Natural killer cell treated with Interleukin-12 subunit alpha and Interleukin-12 subunit beta and Interleukin-15 and Interleukin-18, amount 100 ng/mL, for 72 hours (primary cell): ENCODE measurements around the gene HUWE1. TPM values are rescaled to one million over a fixed set of nuclear protein-coding genes. Genes with fewer than 3 reads are reported as not detected.
"Not testable (repeated sequence)": the region's sequence is repeated elsewhere in the genome, so short reads cannot be mapped to it uniquely, and the experiment has no call there.

Source experiments
- ATAC-seq, 2 donors: fragments of 150-1000 bp; cut with Tn5 transposase in 1 of 2; sonication (Bioruptor Pico), chemical (Tn5 transposase) in 1 of 2; 2 replicates each; pipeline ENCODE4 v1.10.0; 2021
- DNase-seq: peaks from one replicate; pipeline ENCODE4 v3.0.0; 2022; ENCODE audit warnings: low spot score
- H3K27ac Mint-ChIP-seq, 2 donors: 1 replicate in 1 of 2; 2 replicates in 1 of 2; pipeline ENCODE4 v1.8.0; 2022; ENCODE audit warnings: mixed read lengths in 2 of 2, mild to moderate bottlenecking in 1 of 2, moderate library complexity in 1 of 2
- H3K27me3 Mint-ChIP-seq, 2 donors: 1 replicate in 1 of 2; 2 replicates in 1 of 2; pipeline ENCODE4 v1.8.0; 2022; ENCODE audit warnings: mixed read lengths in 2 of 2
- H3K36me3 Mint-ChIP-seq: one replicate; pipeline ENCODE4 v1.8.0; 2022; ENCODE audit warnings: mixed read lengths
- H3K4me1 Mint-ChIP-seq, 2 donors: 1 replicate in 1 of 2; 2 replicates in 1 of 2; pipeline ENCODE4 v1.8.0; 2022; ENCODE audit warnings: low read depth in 2 of 2, mixed read lengths in 2 of 2, mild to moderate bottlenecking in 1 of 2
- H3K4me3 Mint-ChIP-seq: one replicate; pipeline ENCODE4 v1.8.0; 2022; ENCODE audit warnings: mixed read lengths
- H3K9me3 Mint-ChIP-seq: 2 replicates; pipeline ENCODE4 v1.8.0; 2022; ENCODE audit warnings: mixed read lengths
- total RNA-seq, 2 donors: library from RNA; stranded (reverse); gene quantifications; one replicate each; pipeline ENCODE4 v1.2.3, GENCODE V29; 2022

The HUWE1 gene
- total RNA-seq, 2 donors from 2014 or later: 574 to 813 TPM

DNA sequence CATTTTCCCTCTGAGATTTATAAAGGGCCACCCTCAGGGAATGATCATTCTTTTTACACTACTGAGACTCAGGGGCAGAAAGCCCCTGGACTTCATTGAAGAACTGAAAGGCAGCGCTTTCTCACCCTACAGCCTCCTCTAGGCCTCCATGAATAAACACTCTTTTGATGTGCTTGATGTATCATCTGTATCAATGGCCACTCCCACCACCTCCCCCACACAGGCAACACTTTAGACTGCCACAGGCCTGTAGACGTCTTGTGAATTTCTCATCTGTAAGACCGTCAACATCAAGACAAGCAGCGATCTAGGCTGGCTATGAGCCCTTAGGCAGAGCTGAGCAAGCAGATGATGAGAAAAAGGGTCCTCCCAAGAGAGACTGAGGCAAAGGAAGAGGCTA lies 123.2 kb downstream of the HUWE1 start:
- Mint-ChIP-seq H3K36me3 (peaks cover 52% of the 10 kb centered on the region), H3K27ac (no peak overlapping the region), H3K9me3 (no peaks in the 10 kb centered on the region), H3K4me1 (peaks cover 9 to 13% of the 10 kb centered on the region in 2 donors), H3K4me3 (no peak overlapping the region), H3K27me3 (peaks cover 0 to 5% of the 10 kb centered on the region in 2 donors)
- DNase-seq (no peak), ATAC-seq (peak in 1 of 2 donors; percentile 41)

- Mint-ChIP-seq H3K36me3 (peaks cover 51% of the 10 kb centered on the region), H3K9me3 (no peaks in the 10 kb centered on the region), H3K4me1 (peaks cover 8 to 12% of the 10 kb centered on the region in 2 donors), H3K27me3 (peaks cover 0 to 3% of the 10 kb centered on the region in 2 donors), H3K27ac (peak overlapping the region in 1 of 2 donors; percentile 40), H3K4me3 (no peak overlapping the region)
- no peak for ATAC-seq
- no peak for DNase-seq
Observed at GRCh38 chrX:53561912-53562311, 124.6 kb downstream of the HUWE1 start.

DNA sequence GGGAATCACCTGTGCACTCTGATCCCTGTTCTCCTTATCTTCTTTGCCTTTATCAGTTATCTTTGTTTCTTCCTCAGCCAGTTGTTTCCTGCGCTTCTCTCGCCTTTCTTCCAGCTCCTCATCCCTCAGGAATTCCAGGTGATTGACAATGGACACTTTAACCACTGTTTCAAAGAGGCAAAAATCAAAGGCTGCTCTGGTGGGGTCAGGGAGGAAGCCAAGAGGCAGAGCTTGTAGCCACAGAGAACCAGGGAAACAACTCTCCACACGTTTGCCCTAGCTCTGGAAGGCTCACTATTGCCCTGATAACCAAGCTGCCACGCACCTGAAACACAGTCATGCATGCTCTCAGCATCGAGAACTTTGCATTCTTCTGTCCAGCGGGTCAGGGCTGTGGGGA lies 127.9 kb downstream of the HUWE1 start:
- Mint-ChIP-seq H3K27me3 (peaks cover 0 to 2% of the 10 kb centered on the region in 2 donors), H3K36me3 (peaks cover 48% of the 10 kb centered on the region), H3K4me1 (peaks cover 9 to 11% of the 10 kb centered on the region in 2 donors), H3K4me3 (no peak overlapping the region), H3K27ac (no peak overlapping the region), H3K9me3 (no peaks in the 10 kb centered on the region)
- DNase-seq (no peak), ATAC-seq (no peak)

- ATAC-seq (no peak), DNase-seq (no peak)
- Mint-ChIP-seq H3K4me3 (no peak overlapping the region), H3K9me3 (no peaks in the 10 kb centered on the region), H3K36me3 (peaks cover 45% of the 10 kb centered on the region), H3K27ac (peak overlapping the region in 1 of 2 donors; percentile 49), H3K27me3 (peaks cover 0 to 2% of the 10 kb centered on the region in 2 donors), H3K4me1 (peaks cover 9 to 11% of the 10 kb centered on the region in 2 donors)
Observed at GRCh38 chrX:53556868-53557267, 129.7 kb downstream of the HUWE1 start.

- ATAC-seq (no peak), DNase-seq (no peak)
- H3K9me3 Mint-ChIP-seq: no peaks in the 10 kb centered on the region
- no peak overlapping the region for H3K4me3 Mint-ChIP-seq
- H3K36me3 Mint-ChIP-seq: peaks cover 37% of the 10 kb centered on the region
- H3K27me3 Mint-ChIP-seq: peaks cover 0 to 5% of the 10 kb centered on the region in 2 donors
- H3K4me1 Mint-ChIP-seq: peaks cover 10 to 34% of the 10 kb centered on the region in 2 donors
- H3K27ac Mint-ChIP-seq: no peak overlapping the region
Observed at GRCh38 chrX:53550756-53551463, 135.6 kb downstream of the HUWE1 start.

- peaks cover 10 to 36% of the 10 kb centered on the region in 2 donors for H3K4me1 Mint-ChIP-seq
- peaks cover 0 to 5% of the 10 kb centered on the region in 2 donors for H3K27me3 Mint-ChIP-seq
- peaks cover 38% of the 10 kb centered on the region for H3K36me3 Mint-ChIP-seq
- peak overlapping the region; percentile 28 to 62 for H3K27ac Mint-ChIP-seq
- ATAC-seq: peak; percentile 77 to 78
- no peaks in the 10 kb centered on the region for H3K9me3 Mint-ChIP-seq
- peak; percentile 63 for DNase-seq
- H3K4me3 Mint-ChIP-seq: no peak overlapping the region
Observed at GRCh38 chrX:53547668-53548067, 138.9 kb downstream of the HUWE1 start.

- H3K27ac Mint-ChIP-seq: no peak overlapping the region
- no peak overlapping the region for H3K4me3 Mint-ChIP-seq
- H3K36me3 Mint-ChIP-seq: peaks cover 34% of the 10 kb centered on the region
- H3K9me3 Mint-ChIP-seq: no peaks in the 10 kb centered on the region
- H3K4me1 Mint-ChIP-seq: peaks cover 10 to 24% of the 10 kb centered on the region in 2 donors
- peaks cover 0 to 8% of the 10 kb centered on the region in 2 donors for H3K27me3 Mint-ChIP-seq
- DNase-seq: no peak
- no peak for ATAC-seq
Observed at GRCh38 chrX:53544936-53545335, 141.6 kb downstream of the HUWE1 start.

DNA sequence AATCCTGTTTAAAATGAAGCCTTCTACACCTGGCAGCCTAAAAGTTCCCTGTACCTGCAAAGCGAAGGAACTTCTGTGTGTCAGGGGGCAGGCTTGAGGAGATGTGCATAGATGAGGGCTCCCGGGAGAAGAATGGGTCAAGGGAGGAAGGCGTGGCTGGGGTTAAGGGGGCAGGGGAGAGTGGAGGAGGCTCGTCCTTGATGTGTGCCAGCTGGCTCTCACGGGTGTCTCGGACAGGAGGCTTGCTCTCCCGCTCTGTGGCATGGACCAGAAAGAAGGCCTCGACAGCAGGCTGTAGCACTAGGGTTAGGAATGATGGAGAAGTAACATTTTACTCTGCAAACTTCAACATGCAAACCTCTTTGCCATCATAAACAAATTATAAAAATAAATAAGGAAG lies 147.7 kb downstream of the HUWE1 start:
- ATAC-seq (no peak), DNase-seq (no peak)
- Mint-ChIP-seq H3K4me1 (peaks cover 0 to under 1% of the 10 kb centered on the region in 2 donors), H3K27me3 (peaks cover 0 to 5% of the 10 kb centered on the region in 2 donors), H3K9me3 (no peaks in the 10 kb centered on the region), H3K4me3 (no peak overlapping the region), H3K27ac (no peak overlapping the region), H3K36me3 (peaks cover 28% of the 10 kb centered on the region)

GRCh38 chrX:53531255-53531966 lies 155.1 kb downstream of the HUWE1 start:
- ATAC-seq, DNase-seq, H3K9me3 Mint-ChIP-seq, H3K4me3 Mint-ChIP-seq, H3K4me1 Mint-ChIP-seq, H3K27me3 Mint-ChIP-seq: not testable (repeated sequence)
- Mint-ChIP-seq H3K36me3 (peaks cover 16% of the 10 kb centered on the region), H3K27ac (peak overlapping the region in 1 of 2 donors; percentile 10)

DNA sequence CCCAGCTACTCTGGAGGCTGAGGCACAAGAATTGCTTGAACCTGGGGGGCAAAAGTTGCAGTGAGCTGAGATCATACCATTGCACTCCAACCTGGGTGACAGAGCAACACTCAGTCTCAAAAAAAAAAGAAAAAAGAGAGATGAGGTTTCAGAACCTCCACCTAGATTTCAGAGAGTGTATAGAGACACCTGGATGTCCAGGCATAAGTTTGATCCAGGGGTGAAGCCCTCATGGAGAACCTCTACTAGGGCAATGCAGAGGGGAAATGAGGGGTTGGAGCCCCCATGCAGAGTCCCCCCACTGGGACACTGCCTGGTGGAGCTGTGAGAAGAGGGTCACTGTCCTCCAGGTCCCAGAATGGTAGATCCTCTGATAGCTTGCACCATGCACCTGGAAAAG lies 159.5 kb downstream of the HUWE1 start:
- peaks cover 0 to 5% of the 10 kb centered on the region in 2 donors for H3K27me3 Mint-ChIP-seq
- no peaks in the 10 kb centered on the region for H3K36me3 Mint-ChIP-seq
- DNase-seq: no peak
- H3K9me3 Mint-ChIP-seq: no peaks in the 10 kb centered on the region
- H3K4me1 Mint-ChIP-seq: peaks cover 0 to 3% of the 10 kb centered on the region in 2 donors
- H3K4me3 Mint-ChIP-seq: no peak overlapping the region
- ATAC-seq: no peak
- H3K27ac Mint-ChIP-seq: no peak overlapping the region

GRCh38 chrX:53511322-53511721 lies 175.2 kb downstream of the HUWE1 start:
- H3K4me1 Mint-ChIP-seq: no peaks in the 10 kb centered on the region

GRCh38 chrX:53504035-53504434 lies 182.5 kb downstream of the HUWE1 start:
- not testable (repeated sequence) for H3K27ac Mint-ChIP-seq, H3K4me1 Mint-ChIP-seq, ATAC-seq, H3K9me3 Mint-ChIP-seq, DNase-seq, H3K27me3 Mint-ChIP-seq, H3K36me3 Mint-ChIP-seq, H3K4me3 Mint-ChIP-seq

More at GRCh38 chrX:53511322-53511721, 175.2 kb downstream of the HUWE1 start:
- no peaks in the 10 kb centered on the region for H3K36me3 Mint-ChIP-seq
- H3K9me3 Mint-ChIP-seq: no peaks in the 10 kb centered on the region
- ATAC-seq (no peak), DNase-seq (no peak)
- H3K27ac Mint-ChIP-seq: no peak overlapping the region
- H3K4me3 Mint-ChIP-seq: no peak overlapping the region
- H3K27me3 Mint-ChIP-seq: peaks cover 14 to 21% of the 10 kb centered on the region in 2 donors

DNA sequence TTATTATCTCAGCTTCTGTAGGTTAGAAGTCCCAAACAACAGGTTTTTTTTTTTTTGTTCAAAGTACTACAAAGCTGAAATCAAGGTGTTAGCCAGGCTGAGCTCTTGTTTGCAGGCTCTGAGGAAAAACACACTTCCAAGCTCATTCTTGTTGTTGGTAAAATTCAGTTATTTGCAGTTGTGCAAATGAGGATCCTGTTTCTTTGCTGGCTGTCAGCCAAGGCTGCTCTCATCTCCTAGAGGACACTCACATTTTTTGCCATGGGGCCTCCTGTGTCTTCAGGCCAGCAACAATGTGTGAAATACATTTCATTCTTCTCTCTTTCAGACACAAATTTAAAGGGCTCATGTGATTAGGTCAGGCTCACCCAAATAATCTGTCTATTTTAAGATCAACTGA lies 192.1 kb downstream of the HUWE1 start:
- Mint-ChIP-seq H3K36me3 (no peaks in the 10 kb centered on the region), H3K27me3 (peaks cover 0 to 20% of the 10 kb centered on the region in 2 donors), H3K4me3 (no peak overlapping the region), H3K27ac (no peak overlapping the region), H3K9me3 (no peaks in the 10 kb centered on the region), H3K4me1 (no peaks in the 10 kb centered on the region)
- DNase-seq: no peak
- no peak for ATAC-seq

GRCh38 chrX:53486285-53486684 lies 200.2 kb downstream of the HUWE1 start:
- ATAC-seq (no peak), DNase-seq (no peak)
- Mint-ChIP-seq H3K4me1 (peaks cover 0 to 7% of the 10 kb centered on the region in 2 donors), H3K9me3 (no peaks in the 10 kb centered on the region), H3K27ac (no peak overlapping the region), H3K27me3 (peaks cover 0 to 18% of the 10 kb centered on the region in 2 donors), H3K4me3 (no peak overlapping the region), H3K36me3 (no peaks in the 10 kb centered on the region)
